Fibroblast of mammary gland (primary cell): ENCODE data around the gene TRPM7.

Source experiments
- DNase-seq: peaks from one replicate; pipeline ENCODE4 v3.0.0-alpha.2; 2010; ENCODE audit warnings: low read depth
- H3K4me3 ChIP-seq: 2 replicates; pipeline ENCODE4 v1.5.1; 2011; ENCODE audit warnings: low read depth, mild to moderate bottlenecking, low read length, moderate library complexity; ENCODE audit not compliant: control insufficient read depth
- TF ChIP-seq, protein P1 (sequence below): conservative IDR thresholded peaks from 2 replicates; pipeline ENCODE4 v1.5.1; 2011; ENCODE audit warnings: low read depth, low read length, inconsistent platforms; ENCODE audit not compliant: control insufficient read depth, insufficient read depth

TRPM7 gene

DNA sequence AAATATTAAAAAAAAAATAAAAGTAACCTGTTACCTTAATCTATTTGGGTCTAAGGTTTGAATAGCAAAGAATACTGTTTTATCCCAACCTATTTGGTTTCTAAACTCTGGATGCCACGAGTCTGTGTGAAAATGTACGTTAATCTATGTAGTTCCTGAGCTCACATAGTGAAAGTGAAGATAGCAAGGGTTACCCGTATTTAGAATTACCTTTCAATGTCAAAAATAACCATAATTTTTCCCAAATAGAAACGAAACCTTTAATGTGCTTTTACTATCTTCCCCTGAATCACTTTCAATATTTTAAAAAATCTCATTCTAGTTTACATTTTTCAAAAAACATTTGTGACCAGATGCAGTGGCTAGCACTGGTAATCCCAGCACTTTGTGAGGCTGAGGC lies 134.4 kb downstream of the TRPM7 start:
- TF ChIP-seq, protein P1, sequence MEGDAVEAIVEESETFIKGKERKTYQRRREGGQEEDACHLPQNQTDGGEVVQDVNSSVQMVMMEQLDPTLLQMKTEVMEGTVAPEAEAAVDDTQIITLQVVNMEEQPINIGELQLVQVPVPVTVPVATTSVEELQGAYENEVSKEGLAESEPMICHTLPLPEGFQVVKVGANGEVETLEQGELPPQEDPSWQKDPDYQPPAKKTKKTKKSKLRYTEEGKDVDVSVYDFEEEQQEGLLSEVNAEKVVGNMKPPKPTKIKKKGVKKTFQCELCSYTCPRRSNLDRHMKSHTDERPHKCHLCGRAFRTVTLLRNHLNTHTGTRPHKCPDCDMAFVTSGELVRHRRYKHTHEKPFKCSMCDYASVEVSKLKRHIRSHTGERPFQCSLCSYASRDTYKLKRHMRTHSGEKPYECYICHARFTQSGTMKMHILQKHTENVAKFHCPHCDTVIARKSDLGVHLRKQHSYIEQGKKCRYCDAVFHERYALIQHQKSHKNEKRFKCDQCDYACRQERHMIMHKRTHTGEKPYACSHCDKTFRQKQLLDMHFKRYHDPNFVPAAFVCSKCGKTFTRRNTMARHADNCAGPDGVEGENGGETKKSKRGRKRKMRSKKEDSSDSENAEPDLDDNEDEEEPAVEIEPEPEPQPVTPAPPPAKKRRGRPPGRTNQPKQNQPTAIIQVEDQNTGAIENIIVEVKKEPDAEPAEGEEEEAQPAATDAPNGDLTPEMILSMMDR: no peak
- no peak for DNase-seq

GRCh38 chr15:50549326-50549725 lies 137.3 kb downstream of the TRPM7 start:
- H3K4me3 ChIP-seq: no peak overlapping the region
- TF ChIP-seq, protein P1: no peak
- no peak for DNase-seq

More for the DNA sequence above, 134.4 kb downstream of the TRPM7 start:
- H3K4me3 ChIP-seq: no peak overlapping the region

DNA sequence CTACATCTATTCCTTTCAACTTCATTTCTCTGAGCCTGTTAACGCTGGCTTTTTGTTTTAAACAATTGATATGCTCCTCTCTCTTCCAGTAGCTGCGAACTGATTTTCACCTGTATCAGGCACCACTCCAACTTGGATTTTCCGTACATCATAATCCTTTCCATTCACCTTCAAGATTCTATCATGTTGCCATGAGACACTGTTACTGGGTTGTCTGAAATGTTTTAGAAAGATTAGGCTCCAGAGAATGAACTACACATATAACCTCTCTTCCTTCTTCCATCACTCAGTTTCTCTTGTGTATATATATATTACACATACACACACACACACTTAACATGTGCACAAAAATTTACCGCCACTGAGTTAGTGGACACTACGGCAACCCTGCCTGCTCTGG lies 140.0 kb downstream of the TRPM7 start, which contains the start of gene USP50:
USP50 (minus strand) TSS at position 101 of the 400 bp plus-strand sequence. CDS start 141 bp downstream, outside the sequence.
- no peak within 1 kb of the TSS for H3K4me3 ChIP-seq
- TF ChIP-seq, protein P1: no peak
- DNase-seq: no peak

GRCh38 chr15:50544368-50544767 lies 142.2 kb downstream of the TRPM7 start:
- H3K4me3 ChIP-seq: no peak overlapping the region
- TF ChIP-seq, protein P1: no peak
- DNase-seq: no peak

DNA sequence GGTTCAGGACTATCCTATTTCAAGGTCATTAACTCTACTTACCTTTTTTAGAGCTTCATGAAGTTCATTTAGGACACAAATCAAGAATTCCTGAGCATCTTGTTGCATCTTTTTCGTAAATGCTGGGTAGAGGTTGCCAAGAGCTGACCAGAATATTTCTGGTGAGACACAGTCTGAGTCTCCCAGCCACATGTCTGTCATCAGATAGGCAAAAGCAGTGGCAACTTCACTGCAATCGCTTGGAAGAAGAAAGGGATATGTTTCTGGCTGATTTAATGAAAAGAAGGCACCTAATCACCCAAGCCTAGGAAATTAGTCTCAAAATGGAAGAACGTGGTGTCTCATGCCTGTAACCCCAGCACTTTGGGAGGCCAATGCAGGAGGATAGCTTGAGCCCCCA lies 143.0 kb downstream of the TRPM7 start:
- H3K4me3 ChIP-seq: no peak overlapping the region
- peak; percentile 31 for DNase-seq
- TF ChIP-seq, protein P1: no peak

DNA sequence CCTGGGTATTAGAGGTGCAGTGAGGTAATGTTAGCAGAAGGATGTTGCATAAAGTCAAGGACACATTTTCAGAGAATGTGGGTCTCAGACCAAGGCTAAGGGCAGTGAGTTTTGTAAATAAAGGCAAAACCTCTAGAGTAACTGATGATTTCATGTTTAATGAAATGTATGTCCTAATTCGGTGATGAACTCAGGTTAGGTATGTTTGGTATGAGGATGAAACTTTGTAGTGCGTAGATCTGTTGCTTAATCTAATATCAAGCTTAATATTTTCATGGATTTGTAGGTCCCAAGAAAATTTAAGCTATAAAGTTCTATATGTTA lies 143.7 kb downstream of the TRPM7 start:
- DNase-seq: peak; percentile 62
- H3K4me3 ChIP-seq: no peak overlapping the region
- TF ChIP-seq, protein P1: no peak

DNA sequence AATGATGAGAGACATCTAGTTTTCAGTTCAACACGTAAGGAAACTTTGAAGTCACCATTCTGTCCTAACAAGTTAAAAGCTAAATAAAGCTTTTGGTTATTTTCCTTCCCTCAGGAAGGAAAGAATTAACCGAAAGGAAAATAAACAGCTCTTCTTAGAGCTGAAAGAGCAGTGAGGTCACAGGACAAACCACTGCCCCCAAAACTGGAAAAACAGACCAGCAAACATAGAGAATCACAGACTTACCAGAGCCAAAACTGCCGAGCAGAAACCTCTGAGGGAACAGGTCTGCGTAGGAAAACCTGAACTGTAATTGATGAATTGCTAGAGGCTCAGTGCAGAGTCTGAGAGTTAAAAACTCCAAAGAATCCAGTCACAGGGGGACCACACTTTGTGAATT lies 154.8 kb downstream of the TRPM7 start:
- no peak for DNase-seq
- TF ChIP-seq, protein P1: no peak
- H3K4me3 ChIP-seq: no peak overlapping the region
